ENCODE data around the gene DCDC2B.

The DCDC2B gene

DNA sequence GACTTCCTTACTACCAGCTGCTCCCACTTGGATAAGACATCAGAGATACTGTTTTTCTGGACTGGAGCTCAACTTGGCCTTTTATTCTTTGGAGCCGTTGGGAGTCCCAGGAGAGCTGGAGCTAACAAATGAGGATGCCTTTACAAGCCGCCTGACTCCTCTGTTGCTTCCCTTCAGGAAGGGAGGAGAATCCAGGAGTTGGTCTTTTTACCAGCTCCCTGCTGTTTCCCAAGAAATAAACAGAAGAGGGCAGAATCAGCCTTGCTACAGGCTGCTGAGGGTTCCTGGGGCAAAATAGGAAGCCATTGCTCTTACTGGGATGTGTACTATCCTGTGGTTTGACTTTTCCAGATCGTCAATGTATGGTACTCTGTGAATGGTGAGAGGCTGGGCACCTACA lies 14.8 kb downstream of the DCDC2B start:
- Histone ChIP-seq H3K36me3 (ENCODE audit: insufficient read depth) (peaks cover 13% of the 10 kb centered on the region; the same call in 1 of the 2 replicates), H2AFZ (ENCODE audit: low read depth) (no peak overlapping the region), H3K4me2 (peak overlapping the region; percentile 96), H3K27ac (no peak overlapping the region), H3K27me3 (ENCODE audit: insufficient read depth, low read depth) (no peaks in the 10 kb centered on the region), H4K20me1 (ENCODE audit: insufficient read depth) (no peaks in the 10 kb centered on the region), H3K79me2 (ENCODE audit: insufficient read depth, low read depth) (peaks cover 22% of the 10 kb centered on the region), H3K9ac (no peak overlapping the region), H3K4me1 (ENCODE audit: low read depth, poor library complexity, severe bottlenecking) (peaks cover 15% of the 10 kb centered on the region), H3K4me3 (IDR thresholded peaks at IDR 0.05; ENCODE audit: insufficient read depth, low read depth, low read length) (no peak overlapping the region)
- TF ChIP-seq, protein P1, sequence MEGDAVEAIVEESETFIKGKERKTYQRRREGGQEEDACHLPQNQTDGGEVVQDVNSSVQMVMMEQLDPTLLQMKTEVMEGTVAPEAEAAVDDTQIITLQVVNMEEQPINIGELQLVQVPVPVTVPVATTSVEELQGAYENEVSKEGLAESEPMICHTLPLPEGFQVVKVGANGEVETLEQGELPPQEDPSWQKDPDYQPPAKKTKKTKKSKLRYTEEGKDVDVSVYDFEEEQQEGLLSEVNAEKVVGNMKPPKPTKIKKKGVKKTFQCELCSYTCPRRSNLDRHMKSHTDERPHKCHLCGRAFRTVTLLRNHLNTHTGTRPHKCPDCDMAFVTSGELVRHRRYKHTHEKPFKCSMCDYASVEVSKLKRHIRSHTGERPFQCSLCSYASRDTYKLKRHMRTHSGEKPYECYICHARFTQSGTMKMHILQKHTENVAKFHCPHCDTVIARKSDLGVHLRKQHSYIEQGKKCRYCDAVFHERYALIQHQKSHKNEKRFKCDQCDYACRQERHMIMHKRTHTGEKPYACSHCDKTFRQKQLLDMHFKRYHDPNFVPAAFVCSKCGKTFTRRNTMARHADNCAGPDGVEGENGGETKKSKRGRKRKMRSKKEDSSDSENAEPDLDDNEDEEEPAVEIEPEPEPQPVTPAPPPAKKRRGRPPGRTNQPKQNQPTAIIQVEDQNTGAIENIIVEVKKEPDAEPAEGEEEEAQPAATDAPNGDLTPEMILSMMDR (conservative IDR thresholded peaks at IDR 0.05; ENCODE audit: low read depth, low read length), result no peak

DNA sequence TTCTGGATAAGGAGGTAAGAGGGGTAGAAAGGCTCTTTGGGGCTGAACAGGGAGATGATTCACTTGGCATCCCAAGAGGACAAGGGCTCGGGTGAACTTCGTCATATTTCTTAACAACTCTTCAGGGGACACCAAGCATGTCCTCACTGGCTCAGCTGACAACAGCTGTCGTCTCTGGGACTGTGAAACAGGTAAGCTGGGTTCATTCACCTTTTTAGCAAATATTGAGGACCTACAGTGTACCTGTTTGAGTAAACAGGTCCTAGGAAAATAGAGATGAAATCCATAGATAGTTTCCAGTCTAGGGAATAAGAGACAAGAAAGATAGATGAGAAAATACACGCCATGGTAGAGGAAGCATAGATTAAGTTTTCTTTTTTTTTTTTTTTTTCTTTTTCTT lies 15.4 kb downstream of the DCDC2B start:
- no peak overlapping the region for H3K4me3 ChIP-seq (IDR thresholded peaks at IDR 0.05; ENCODE audit: insufficient read depth, low read depth, low read length)
- H4K20me1 ChIP-seq (ENCODE audit: insufficient read depth), result no peaks in the 10 kb centered on the region
- H3K27ac ChIP-seq, result no peak overlapping the region
- TF ChIP-seq, protein P1 (conservative IDR thresholded peaks at IDR 0.05; ENCODE audit: low read depth, low read length), result no peak
- no peak overlapping the region for H3K9ac ChIP-seq
- H3K79me2 ChIP-seq (ENCODE audit: insufficient read depth, low read depth), result peaks cover 22% of the 10 kb centered on the region
- no peaks in the 10 kb centered on the region for H3K27me3 ChIP-seq (ENCODE audit: insufficient read depth, low read depth)
- H3K4me1 ChIP-seq (ENCODE audit: low read depth, poor library complexity, severe bottlenecking), result peaks cover 15% of the 10 kb centered on the region
- no peak overlapping the region for H2AFZ ChIP-seq (ENCODE audit: low read depth)
- H3K4me2 ChIP-seq, result no peak overlapping the region
- peaks cover 19% of the 10 kb centered on the region; the same call in 1 of the 2 replicates for H3K36me3 ChIP-seq (ENCODE audit: insufficient read depth)

GRCh38 chr1:32228771-32229170 lies 19.9 kb downstream of the DCDC2B start:
- Histone ChIP-seq H3K27me3 (ENCODE audit: insufficient read depth, low read depth) (no peaks in the 10 kb centered on the region), H3K9ac (no peak overlapping the region), H3K79me2 (ENCODE audit: insufficient read depth, low read depth) (peaks cover 6% of the 10 kb centered on the region), H3K4me2 (no peak overlapping the region), H3K27ac (no peak overlapping the region), H2AFZ (ENCODE audit: low read depth) (no peak overlapping the region), H3K4me3 (IDR thresholded peaks at IDR 0.05; ENCODE audit: insufficient read depth, low read depth, low read length) (no peak overlapping the region), H3K36me3 (ENCODE audit: insufficient read depth) (peaks cover 19% of the 10 kb centered on the region; the same call in 1 of the 2 replicates), H3K4me1 (ENCODE audit: low read depth, poor library complexity, severe bottlenecking) (peaks cover under 1% of the 10 kb centered on the region), H4K20me1 (ENCODE audit: insufficient read depth) (no peaks in the 10 kb centered on the region)
- TF ChIP-seq, protein P1 (conservative IDR thresholded peaks at IDR 0.05; ENCODE audit: low read depth, low read length), result no peak

- H3K27ac ChIP-seq, result no peak overlapping the region
- H3K4me1 ChIP-seq (ENCODE audit: low read depth, poor library complexity, severe bottlenecking), result no peaks in the 10 kb centered on the region
- no peak overlapping the region for H3K4me2 ChIP-seq
- H3K36me3 ChIP-seq (ENCODE audit: insufficient read depth), result peaks cover 19% of the 10 kb centered on the region; the same call in 1 of the 2 replicates
- no peak overlapping the region for H3K4me3 ChIP-seq (IDR thresholded peaks at IDR 0.05; ENCODE audit: insufficient read depth, low read depth, low read length)
- TF ChIP-seq, protein P1 (conservative IDR thresholded peaks at IDR 0.05; ENCODE audit: low read depth, low read length), result no peak
- H3K9ac ChIP-seq, result no peak overlapping the region
- no peaks in the 10 kb centered on the region for H3K79me2 ChIP-seq (ENCODE audit: insufficient read depth, low read depth)
- H3K27me3 ChIP-seq (ENCODE audit: insufficient read depth, low read depth), result no peaks in the 10 kb centered on the region
- no peak overlapping the region for H2AFZ ChIP-seq (ENCODE audit: low read depth)
- no peaks in the 10 kb centered on the region for H4K20me1 ChIP-seq (ENCODE audit: insufficient read depth)
Measured at GRCh38 chr1:32231843-32232432, 23.0 kb downstream of the DCDC2B start.
